LNCAP (cell line): ENCODE data around the gene ANGPTL7.

ENCODE experiments used
- CTCF ChIP-seq: fragments of 450-650 bp; IDR thresholded peaks from 2 replicates; pipeline ENCODE4 v1.5.1; 2017; ENCODE audit warnings: mild to moderate bottlenecking

The ANGPTL7 gene

GRCh38 chr1:11187000-11187399, 2.2 kb upstream of the ANGPTL7 start:
- TF ChIP-seq CTCF, result no peak

- no peak for TF ChIP-seq CTCF
These were observed 1.7 kb upstream of the ANGPTL7 start for GRCh38 chr1:11187494-11187893.

DNA sequence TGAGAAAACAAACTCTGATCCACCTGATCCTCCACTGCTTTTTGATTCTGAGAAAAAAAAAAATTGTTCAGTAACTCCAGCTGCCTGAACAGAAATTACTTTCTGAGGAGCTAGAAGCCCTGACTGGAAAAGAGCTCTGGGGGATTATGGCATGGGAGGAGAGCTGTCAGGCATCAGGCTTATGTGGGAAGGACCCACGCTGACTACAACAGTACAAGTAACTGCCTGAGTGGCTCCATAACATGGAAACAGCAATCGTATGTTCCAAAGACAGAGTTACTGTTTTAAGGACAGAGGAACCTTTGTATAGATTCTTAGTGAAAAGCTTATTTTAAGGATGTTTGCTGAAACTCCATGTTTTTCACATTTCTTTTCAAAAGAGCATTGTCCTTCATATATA, 1.2 kb upstream of the ANGPTL7 start:
- no peak for TF ChIP-seq CTCF

- TF ChIP-seq CTCF, result no peak
These were observed 774 bp upstream of the ANGPTL7 start for GRCh38 chr1:11188381-11188780.

DNA sequence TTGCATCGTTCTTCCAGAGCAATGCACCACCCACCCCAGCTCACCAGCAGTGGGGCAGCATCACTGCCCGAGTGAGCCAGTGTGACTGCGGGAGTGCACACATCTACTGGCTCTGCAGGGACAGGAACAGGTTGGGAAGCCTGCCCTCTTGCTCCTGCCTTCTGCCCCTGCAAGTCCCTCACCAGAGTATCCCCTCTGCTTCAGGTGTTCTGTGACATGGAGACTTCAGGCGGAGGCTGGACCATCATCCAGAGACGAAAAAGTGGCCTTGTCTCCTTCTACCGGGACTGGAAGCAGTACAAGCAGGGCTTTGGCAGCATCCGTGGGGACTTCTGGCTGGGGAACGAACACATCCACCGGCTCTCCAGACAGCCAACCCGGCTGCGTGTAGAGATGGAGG, 4.2 kb downstream of the ANGPTL7 start:
- no peak for TF ChIP-seq CTCF

GRCh38 chr1:11194407-11195176, 5.4 kb downstream of the ANGPTL7 start:
- TF ChIP-seq CTCF, result no peak

DNA sequence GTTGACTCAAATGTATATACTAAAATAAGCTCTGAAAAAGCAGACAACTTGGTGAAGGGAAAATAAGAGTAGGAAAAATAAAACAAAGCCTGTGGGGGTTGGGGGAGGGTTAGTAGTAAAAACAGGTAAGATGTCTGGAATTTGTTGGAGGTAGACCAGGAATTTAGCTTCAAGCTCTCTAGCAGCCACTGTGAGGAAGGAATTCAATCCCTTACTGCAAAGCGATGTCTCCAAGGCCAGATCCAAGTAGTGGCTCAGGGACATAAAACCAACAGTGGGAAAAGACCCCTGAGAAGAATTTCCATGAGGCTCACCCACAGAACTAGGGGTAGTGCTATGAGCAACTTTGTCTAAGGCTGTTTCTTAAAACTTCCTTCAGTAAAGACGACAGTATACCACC, 7.8 kb downstream of the ANGPTL7 start:
- no peak for TF ChIP-seq CTCF

- no peak for TF ChIP-seq CTCF
These were observed 8.2 kb downstream of the ANGPTL7 start for GRCh38 chr1:11197359-11197758.
